ENCODE data around the gene TMEM143.
"Not testable (repeated sequence)": the region's sequence is repeated elsewhere in the genome, so short reads cannot be mapped to it uniquely, and the experiment has no call there.

The TMEM143 gene

DNA sequence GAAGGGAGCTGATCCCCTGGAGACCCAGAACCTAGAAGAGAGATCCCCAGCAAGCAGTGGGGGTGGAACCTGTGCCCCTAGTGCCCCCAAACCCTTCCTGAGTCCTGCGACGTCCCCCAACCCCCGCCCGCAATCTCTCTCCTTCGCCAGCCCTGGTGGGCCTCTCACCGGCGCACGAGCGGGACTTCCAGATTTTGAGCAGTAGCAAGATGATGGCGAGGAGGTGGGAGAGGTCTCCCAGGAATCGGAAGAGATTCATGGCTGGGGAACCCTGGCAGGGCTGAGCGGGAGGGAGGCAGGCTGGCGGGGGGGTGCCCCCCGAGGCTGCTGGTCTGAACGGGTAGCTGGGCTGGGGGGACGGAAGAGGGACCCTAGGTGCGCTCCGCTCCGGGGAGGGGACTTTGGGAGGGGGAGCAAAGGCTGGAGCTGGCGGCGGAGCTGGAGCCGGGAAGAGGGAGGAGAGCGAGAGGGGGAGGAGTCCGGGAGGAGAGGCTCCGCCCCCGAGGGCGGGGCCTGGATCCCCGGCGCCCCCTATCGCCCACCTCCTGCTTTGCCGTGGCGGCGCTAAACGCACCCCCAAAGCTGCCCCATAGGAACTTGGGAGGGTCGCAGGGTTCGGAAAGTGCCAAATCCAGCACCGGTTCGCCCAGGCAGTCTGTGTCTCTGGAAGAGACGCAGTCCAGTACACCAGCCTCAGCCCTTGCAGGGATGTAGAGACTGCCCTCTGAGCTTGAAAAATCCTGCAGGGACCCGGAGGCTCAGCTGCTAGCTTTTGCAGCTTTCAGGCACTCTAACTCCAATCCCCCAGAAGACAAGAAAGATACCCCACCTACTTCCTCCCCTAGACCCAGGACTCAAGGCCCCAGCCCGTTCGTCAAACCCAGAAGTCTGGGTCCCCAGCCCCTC is 27.6 kb upstream of the TMEM143 start, which contains the start of gene KDELR1:
TSS of gene KDELR1 (minus strand) at position 452 of the 906 bp plus-strand sequence. CDS start at position 259, 193 bp downstream.
- DNase-seq (ENCODE audit: low read depth), result peak; percentile 64

- peak; percentile 37 for DNase-seq (ENCODE audit: low read depth)
These were observed 26.7 kb upstream of the TMEM143 start for GRCh38 chr19:48390188-48391099.

DNA sequence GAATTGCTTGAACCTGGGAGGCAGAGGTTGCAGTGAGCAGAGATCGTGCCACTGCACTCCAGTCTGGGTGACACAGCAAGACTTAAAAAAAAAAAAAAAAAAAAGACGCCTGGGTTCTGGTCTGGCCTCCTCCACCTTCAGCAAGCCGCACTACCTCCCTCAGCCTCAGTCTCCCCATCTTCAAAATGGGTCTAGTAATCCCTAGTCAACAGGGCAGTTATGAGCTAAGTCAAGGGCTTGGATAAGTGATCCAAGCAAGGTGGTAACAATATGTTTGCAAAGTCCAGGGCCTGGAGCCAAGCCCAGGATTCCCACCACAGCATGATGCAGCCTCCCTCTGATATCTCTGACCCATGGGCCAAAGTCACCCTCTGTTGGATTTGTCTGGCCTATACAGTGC is 23.2 kb upstream of the TMEM143 start:
- no peak for DNase-seq (ENCODE audit: low read depth)

- no peak for DNase-seq (ENCODE audit: low read depth)
These were observed 21.8 kb upstream of the TMEM143 start for GRCh38 chr19:48385461-48386087.

- no peak for DNase-seq (ENCODE audit: low read depth)
These were observed 18.5 kb upstream of the TMEM143 start for GRCh38 chr19:48382286-48382685.

DNA sequence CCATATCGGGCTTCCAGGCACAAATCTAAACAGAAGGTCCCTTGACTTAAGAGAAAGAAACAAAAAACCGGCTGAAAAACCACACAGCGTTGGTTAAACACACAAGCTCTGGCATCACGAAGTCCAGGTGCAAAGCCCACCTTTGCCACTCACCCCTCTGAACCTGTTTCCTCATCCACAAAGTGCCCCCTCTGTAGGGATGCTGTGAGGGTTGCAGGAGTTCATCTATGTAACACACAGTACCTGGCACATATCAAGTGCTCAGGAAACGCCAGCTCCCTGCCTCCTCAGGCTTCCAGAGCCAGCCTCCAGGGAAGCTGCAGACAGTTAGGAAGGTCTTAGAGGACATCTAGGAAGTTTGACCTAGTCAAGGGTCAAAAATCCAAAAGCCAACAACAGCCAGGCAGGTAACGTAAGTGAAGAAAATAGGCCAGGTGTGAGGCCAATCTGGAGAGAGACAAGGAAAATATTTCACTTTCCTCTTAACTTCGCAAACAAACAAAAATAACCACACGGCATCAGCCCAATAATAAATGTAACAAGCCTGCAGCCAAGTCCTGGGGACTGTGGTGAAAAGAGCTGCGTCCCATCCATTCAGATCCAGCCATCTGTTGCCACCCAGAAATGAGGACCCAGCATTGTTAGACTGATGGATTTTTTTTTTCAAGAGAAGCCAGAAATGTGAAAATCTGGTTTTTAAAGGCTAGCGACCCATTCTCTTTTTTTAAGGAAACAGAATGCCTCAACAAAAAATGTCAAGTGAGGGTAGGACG is 17.6 kb upstream of the TMEM143 start:
- DNase-seq (ENCODE audit: low read depth), result no peak

DNA sequence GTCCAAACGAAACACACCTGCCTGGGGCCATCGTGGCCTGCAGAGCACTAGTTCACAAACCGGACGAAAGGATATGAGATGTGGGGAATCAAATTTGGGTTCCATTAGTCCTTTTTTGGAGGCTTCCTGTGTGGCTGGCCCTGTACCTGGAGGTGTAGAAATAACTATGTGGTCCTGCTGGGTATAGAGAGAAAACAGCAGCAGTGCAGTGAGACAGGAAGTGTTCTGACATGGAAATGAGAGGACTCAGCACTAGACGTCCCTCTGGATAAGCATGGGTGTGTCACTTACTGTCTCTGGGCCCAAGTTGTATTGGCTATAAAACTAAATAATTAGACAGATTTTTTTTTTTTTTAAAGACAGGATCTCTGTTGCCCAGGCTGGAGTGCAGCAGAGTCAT is 15.3 kb upstream of the TMEM143 start:
- no peak for DNase-seq (ENCODE audit: low read depth)

DNA sequence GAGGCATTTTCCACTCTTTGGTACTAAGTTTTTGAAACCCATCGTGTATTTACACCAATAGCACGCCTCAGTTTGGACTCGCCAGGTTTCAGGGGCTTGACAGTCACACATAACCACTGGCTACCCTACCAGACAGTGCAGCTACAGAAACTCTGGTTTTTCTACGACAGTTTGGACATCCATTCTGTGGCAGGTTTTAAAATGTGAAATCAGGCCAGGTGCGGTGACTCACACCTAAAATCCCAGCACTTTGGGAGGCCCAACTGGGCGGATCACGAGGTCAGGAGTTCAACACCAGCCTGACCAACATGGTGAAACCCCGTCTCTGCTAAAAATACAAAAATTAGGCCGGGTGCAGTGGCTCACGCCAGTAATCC is 14.4 kb upstream of the TMEM143 start:
- no peak for DNase-seq (ENCODE audit: low read depth)

- no peak for DNase-seq (ENCODE audit: low read depth)
These were observed 9.8 kb upstream of the TMEM143 start for GRCh38 chr19:48373567-48373966.

DNA sequence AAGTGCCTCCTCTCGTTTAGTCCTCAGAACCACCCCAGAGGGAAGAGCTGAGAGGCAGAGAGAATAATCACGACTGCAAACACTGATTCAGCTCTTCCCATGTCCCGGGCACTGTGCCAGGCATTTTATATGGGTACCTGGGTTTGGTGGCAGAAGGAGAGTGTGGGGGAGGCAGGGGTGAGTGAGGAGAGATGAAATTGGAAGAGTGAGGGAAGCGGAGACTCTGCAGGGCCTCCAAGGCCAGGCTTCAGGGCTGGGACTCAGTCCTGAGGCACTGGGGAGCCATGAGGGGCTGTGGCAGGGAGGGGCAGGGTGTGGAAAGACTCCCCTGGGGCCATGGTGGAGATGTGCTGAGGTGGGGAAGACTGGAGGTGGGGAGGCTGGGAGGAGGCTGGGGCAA is 9.2 kb upstream of the TMEM143 start:
- DNase-seq (ENCODE audit: low read depth), result no peak

DNA sequence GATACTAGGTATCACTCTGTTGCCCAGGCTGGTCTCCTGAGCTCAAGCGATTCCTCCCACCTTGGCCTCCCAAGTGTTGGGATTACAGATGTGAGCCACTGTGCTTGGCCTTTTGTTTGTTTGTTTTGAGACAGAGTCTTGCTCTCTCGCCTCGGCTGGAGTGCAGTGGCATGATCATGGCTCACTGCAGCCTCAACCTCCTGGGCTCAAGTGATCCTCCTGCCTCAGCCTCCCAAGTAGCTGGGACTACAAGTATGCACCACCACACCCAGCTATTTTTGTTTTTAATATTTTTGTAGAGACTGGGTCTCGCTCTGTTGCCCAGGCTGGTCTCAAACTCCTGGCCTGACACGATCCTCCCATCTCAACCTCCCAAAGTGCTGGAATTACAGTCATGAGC is 8.0 kb upstream of the TMEM143 start:
- not testable (repeated sequence) for DNase-seq (ENCODE audit: low read depth)

- no peak for DNase-seq (ENCODE audit: low read depth)
These were observed 7.6 kb upstream of the TMEM143 start for GRCh38 chr19:48371367-48371766.

GRCh38 chr19:48370955-48371354 is 7.2 kb upstream of the TMEM143 start:
- DNase-seq (ENCODE audit: low read depth), result no peak

GRCh38 chr19:48368936-48369335 is 5.2 kb upstream of the TMEM143 start:
- no peak for DNase-seq (ENCODE audit: low read depth)

GRCh38 chr19:48367855-48368254 is 4.1 kb upstream of the TMEM143 start:
- DNase-seq (ENCODE audit: low read depth), result no peak

- DNase-seq (ENCODE audit: low read depth), result no peak
These were observed 1.9 kb upstream of the TMEM143 start for GRCh38 chr19:48365602-48366001.

- no peak for DNase-seq (ENCODE audit: low read depth)
These were observed 1.0 kb upstream of the TMEM143 start for GRCh38 chr19:48364598-48365348.

GRCh38 chr19:48363500-48363809 is 285 bp downstream of the TMEM143 start:
- DNase-seq (ENCODE audit: low read depth), result no peak

GRCh38 chr19:48362716-48363499 is 832 bp downstream of the TMEM143 start:
- peak; percentile 77 for DNase-seq (ENCODE audit: low read depth)

- no peak for DNase-seq (ENCODE audit: low read depth)
These were observed 1.8 kb downstream of the TMEM143 start for GRCh38 chr19:48361912-48362311.
